OCI-LY3 (cell line): Measurements from ENCODE around the gene SNRNP35.

Source experiments
- CTCF ChIP-seq: fragments of 200-600, 300-600 bp; sonication (generic); IDR thresholded peaks from 2 replicates; pipeline ENCODE4 v1.5.1; 2014; ENCODE audit warnings: antibody characterized with exemption, low read length, low read depth
- EZH2phosphoT487 ChIP-seq: fragments of 200-600 bp; shearing (Covaris generic); IDR thresholded peaks from 2 replicates; pipeline ENCODE4 v1.6.1; 2018; ENCODE audit warnings: antibody characterized with exemption, mixed run types, low read depth

- no peak for TF ChIP-seq CTCF
- no peak for TF ChIP-seq EZH2phosphoT487
Measured at GRCh38 chr12:123490089-123490488, 32.1 kb downstream of the SNRNP35 start.
